GM12891 (cell line): ENCODE measurements around the gene TRIM65.

Experiments
- PAX5 ChIP-seq: IDR thresholded peaks from 2 replicates; pipeline ENCODE4 v1.6.1; 2011; ENCODE audit warnings: low read length, moderate library complexity, mild to moderate bottlenecking; ENCODE audit not compliant: insufficient read depth, severe bottlenecking
- POLR2A ChIP-seq: IDR thresholded peaks from 2 replicates; pipeline ENCODE4 v1.6.1; 2011; ENCODE audit warnings: low read depth, low read length, control low read depth
- POLR2AphosphoS5 ChIP-seq: IDR thresholded peaks from 2 replicates; pipeline ENCODE4 v1.6.1; 2011; ENCODE audit warnings: low read depth, low read length, control low read depth

- TF ChIP-seq POLR2A (no peak), PAX5 (no peak), POLR2AphosphoS5 (no peak)
Measured at GRCh38 chr17:75914643-75915267, 18.0 kb upstream of the TRIM65 start.
